Mesothelial cell of epicardium (in vitro differentiated cells): ENCODE measurements around the gene PLCB4. TPM values are rescaled to one million over a fixed set of nuclear protein-coding genes. Genes with fewer than 3 reads are reported as not detected.

Experiments used
- DNase-seq, 2 experiments: peaks; one replicate each; pipeline ENCODE4 v3.0.0; 2021; ENCODE audit warnings: low spot score in 2 of 2; ENCODE audit not compliant: unreplicated experiment in 2 of 2
- H3K27ac Mint-ChIP-seq: 2 replicates; pipeline ENCODE4 v1.8.0; 2021; ENCODE audit warnings: mixed read lengths
- H3K27me3 Mint-ChIP-seq: 2 replicates; pipeline ENCODE4 v1.8.0; 2021; ENCODE audit warnings: low read depth, mixed read lengths
- H3K36me3 Mint-ChIP-seq: 2 replicates; pipeline ENCODE4 v1.8.0; 2021; ENCODE audit warnings: mixed read lengths
- H3K4me1 Mint-ChIP-seq: 2 replicates; pipeline ENCODE4 v1.8.0; 2021; ENCODE audit warnings: mixed read lengths
- H3K4me3 Mint-ChIP-seq: 2 replicates; pipeline ENCODE4 v1.8.0; 2021; ENCODE audit warnings: mild to moderate bottlenecking, moderate library complexity, mixed read lengths
- H3K9me3 Mint-ChIP-seq: 2 replicates; pipeline ENCODE4 v1.8.0; 2021; ENCODE audit warnings: mixed read lengths
- CTCF ChIP-seq: fragments of 200-600 bp; sonication (generic); IDR thresholded peaks from one replicate; pipeline ENCODE4 v1.5.0; 2021; ENCODE audit warnings: antibody characterized with exemption; ENCODE audit not compliant: unreplicated experiment
- total RNA-seq: library from RNA; stranded (reverse); gene quantifications from 3 replicates; pipeline ENCODE4 v1.2.1, GENCODE V29; 2021

Gene PLCB4
- total RNA-seq, 1 donor from 2014 or later = 14.0 TPM

DNA sequence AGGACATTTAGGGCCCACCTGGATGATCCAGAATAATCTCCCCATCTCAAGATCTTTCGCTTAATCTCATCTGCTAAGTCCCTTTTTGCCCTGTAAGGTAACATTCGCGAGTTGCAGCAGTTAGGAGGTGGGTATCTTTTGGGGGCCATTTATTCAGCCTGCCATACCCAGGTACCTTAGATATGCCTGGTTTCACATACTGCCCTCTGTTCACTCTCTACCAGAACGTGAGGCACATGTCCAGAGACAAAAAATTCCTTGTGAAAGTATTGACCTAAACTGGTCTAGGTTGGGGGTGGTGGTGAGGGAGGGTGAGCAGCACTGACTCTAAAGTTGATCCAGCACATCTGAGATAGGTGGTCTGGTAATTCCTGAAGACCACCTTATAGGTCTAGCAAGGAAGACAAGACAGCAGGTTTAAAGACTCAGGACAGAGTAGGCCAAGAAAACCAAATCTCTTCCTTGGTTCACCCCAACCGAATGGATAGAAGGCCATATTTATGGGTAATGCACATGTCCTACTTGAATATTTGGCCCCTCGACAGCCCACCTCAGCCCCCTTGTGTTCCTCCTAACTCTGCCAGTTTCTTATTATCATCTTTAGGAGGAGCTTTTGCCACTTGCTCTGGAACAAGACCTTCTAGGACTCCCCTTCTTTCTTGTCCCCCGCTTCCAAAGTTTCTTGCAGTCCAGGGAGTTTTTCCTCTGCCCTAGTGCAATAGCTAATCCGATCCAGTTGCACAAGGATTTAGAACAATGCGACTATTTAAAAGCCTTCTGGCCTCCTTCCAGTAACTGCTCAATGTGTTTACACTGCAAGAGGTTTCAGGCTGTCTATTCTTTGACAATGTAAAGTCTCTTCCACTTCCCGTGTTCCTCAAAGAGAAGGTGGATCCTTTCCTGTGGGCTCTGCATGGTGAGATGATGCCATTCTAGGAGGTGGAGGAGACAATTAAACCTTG lies 232.5 kb downstream of the PLCB4 start:
- H3K36me3 Mint-ChIP-seq = no peaks in the 10 kb centered on the region
- H3K4me3 Mint-ChIP-seq = no peak overlapping the region
- no peak for TF ChIP-seq CTCF
- peaks cover 7% of the 10 kb centered on the region for H3K9me3 Mint-ChIP-seq
- no peak overlapping the region for H3K27ac Mint-ChIP-seq
- H3K4me1 Mint-ChIP-seq = peaks cover 12% of the 10 kb centered on the region
- no peak for DNase-seq
- no peaks in the 10 kb centered on the region for H3K27me3 Mint-ChIP-seq

DNA sequence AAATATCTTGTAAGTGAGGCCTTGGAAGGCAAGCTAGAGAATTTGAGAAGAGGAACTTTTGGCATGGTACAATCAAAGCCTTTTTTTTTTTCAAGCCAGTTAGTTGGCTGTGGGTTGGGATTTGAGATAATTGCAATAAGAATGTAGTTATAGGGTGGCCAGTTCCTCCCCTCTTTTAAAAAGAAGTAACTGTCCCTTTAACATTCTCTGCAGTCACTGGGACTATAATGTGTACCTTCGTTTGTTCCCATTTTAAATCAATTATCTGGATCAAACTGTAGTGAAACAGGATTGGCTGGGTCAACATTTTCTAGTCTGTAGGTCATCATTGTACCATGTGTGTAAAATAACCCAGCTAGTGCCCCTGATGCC lies 233.2 kb downstream of the PLCB4 start:
- Mint-ChIP-seq H3K9me3 (peaks cover 7% of the 10 kb centered on the region), H3K4me1 (peaks cover 12% of the 10 kb centered on the region), H3K36me3 (no peaks in the 10 kb centered on the region), H3K4me3 (no peak overlapping the region), H3K27ac (no peak overlapping the region), H3K27me3 (no peaks in the 10 kb centered on the region)
- no peak for DNase-seq
- TF ChIP-seq CTCF = no peak

- no peak for DNase-seq
- peaks cover 18% of the 10 kb centered on the region for H3K4me1 Mint-ChIP-seq
- peaks cover 7% of the 10 kb centered on the region for H3K9me3 Mint-ChIP-seq
- H3K27me3 Mint-ChIP-seq = no peaks in the 10 kb centered on the region
- H3K36me3 Mint-ChIP-seq = no peaks in the 10 kb centered on the region
- no peak overlapping the region for H3K4me3 Mint-ChIP-seq
- no peak for TF ChIP-seq CTCF
- no peak overlapping the region for H3K27ac Mint-ChIP-seq
These were observed 237.6 kb downstream of the PLCB4 start for GRCh38 chr20:9306521-9306920.

DNA sequence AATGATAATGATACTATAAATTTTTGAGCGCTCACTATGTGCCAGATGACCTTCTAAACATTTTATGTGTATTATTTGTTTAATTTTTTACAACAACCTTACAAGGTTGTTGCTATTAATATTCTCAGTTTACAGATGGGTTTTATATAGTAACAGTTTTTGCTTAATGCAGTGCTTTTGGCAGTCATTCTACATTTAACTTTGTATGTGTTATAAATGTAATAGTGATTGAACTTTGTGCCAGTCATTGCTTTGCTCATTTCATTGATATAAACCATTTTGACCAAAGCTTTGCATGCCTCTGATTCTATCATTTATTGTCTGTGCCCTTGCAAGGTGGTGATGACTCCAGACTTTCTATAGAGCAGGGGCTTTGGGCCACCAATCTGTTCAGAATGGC lies 239.2 kb downstream of the PLCB4 start:
- peaks cover 17% of the 10 kb centered on the region for H3K4me1 Mint-ChIP-seq
- no peak for TF ChIP-seq CTCF

GRCh38 chr20:9311132-9311531 lies 242.2 kb downstream of the PLCB4 start:
- H3K4me1 Mint-ChIP-seq = peaks cover 17% of the 10 kb centered on the region
- TF ChIP-seq CTCF = no peak
- DNase-seq = no peak
- peaks cover 2% of the 10 kb centered on the region for H3K36me3 Mint-ChIP-seq
- H3K27me3 Mint-ChIP-seq = no peaks in the 10 kb centered on the region
- H3K27ac Mint-ChIP-seq = peak overlapping the region; percentile 47
- H3K9me3 Mint-ChIP-seq = peaks cover 8% of the 10 kb centered on the region
- H3K4me3 Mint-ChIP-seq = no peak overlapping the region

More for the DNA sequence above, 239.2 kb downstream of the PLCB4 start:
- Mint-ChIP-seq H3K9me3 (peaks cover 3% of the 10 kb centered on the region), H3K4me3 (no peak overlapping the region), H3K27me3 (no peaks in the 10 kb centered on the region), H3K36me3 (no peaks in the 10 kb centered on the region), H3K27ac (no peak overlapping the region)
- no peak for DNase-seq
